GM12872 (cell line): Measurements from ENCODE around the gene PSMC6.

Experiments
- CTCF ChIP-seq: IDR thresholded peaks from 3 replicates; pipeline ENCODE4 v1.5.1; 2011; ENCODE audit warnings: low read depth, mild to moderate bottlenecking, low read length, moderate library complexity; ENCODE audit not compliant: insufficient read depth

The PSMC6 gene

DNA sequence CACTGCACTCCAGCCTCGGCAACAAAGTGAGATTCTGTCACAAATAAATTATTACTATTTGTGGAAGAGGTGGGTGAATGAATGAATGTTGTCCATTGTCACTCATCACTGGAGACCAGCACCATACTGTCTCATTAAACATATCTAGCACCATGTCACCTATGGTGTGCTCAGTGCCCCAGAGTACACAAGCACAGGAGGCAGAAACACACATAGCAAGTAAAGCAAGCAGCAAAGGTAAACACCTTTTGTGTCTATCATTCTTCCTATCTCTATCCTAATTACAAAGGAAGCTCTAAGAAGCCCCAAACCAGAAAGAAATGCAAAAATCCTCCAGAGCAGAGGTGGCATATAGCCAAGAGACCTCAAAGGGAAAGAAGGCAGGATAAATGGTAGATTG, 20.8 kb upstream of the PSMC6 start:
- no peak for TF ChIP-seq CTCF

- TF ChIP-seq CTCF = no peak
Observed at GRCh38 chr14:52690983-52691760, 15.8 kb upstream of the PSMC6 start.

DNA sequence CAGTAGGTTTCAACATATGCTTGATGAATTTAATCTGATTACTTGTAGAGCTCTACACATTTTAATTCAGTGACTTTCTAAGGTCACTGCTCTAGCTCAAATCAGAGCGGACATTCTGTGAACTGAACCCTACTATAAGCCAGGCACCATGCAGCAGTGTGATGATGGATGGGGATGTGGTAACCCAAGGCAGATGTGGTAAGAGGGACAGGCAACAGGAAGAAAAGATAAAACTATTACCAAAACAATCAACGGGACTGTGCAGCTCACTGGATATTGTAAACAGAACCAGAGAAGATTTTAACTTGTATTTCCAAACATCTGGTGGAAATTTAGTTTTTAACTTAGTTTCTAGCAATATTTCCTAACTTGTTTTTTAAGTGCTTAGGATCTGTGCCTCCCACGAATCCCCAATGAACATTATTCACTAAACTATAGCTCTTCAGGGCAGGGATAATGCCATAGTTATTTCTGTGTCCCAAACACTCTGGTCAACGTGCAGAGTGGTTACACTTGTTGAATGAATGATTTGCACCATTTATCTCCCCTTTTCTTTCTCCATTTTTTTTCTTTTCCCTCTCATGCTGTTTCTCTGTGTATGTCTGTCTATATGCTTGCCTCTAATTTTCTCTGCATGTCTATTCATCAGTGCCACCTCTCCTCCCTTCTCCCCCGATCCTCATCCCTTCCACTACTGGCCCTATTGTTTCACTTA, 14.6 kb upstream of the PSMC6 start:
- TF ChIP-seq CTCF = no peak

GRCh38 chr14:52693036-52693435, 14.0 kb upstream of the PSMC6 start:
- TF ChIP-seq CTCF = no peak

- no peak for TF ChIP-seq CTCF
Observed at GRCh38 chr14:52693532-52693931, 13.5 kb upstream of the PSMC6 start.

- TF ChIP-seq CTCF = no peak
Observed at GRCh38 chr14:52694761-52695480, 12.1 kb upstream of the PSMC6 start.

- TF ChIP-seq CTCF = no peak
Observed at GRCh38 chr14:52695481-52696091, 11.4 kb upstream of the PSMC6 start, which contains the start of gene ERO1A. TSS of gene ERO1A (minus strand) at chr14:52695558. CDS start at chr14:52695481, 77 bp downstream.
